SK-N-MC (cell line): Measurements from ENCODE around the gene GSE1.

Experiments used
- DNase-seq: peaks from one replicate; pipeline ENCODE4 v3.0.0-alpha.2; 2011; ENCODE audit warnings: low read depth, low spot score
- H3K27ac ChIP-seq: fragments of 200-600 bp; sonication (generic); 2 replicates; pipeline ENCODE4 v1.5.1; 2016; ENCODE audit warnings: mixed run types
- H3K36me3 ChIP-seq: fragments of 200-600 bp; sonication (generic); 2 replicates; pipeline ENCODE4 v1.6.1; 2017; ENCODE audit warnings: antibody characterized with exemption, low read length, mixed read lengths; ENCODE audit not compliant: insufficient read depth
- H3K4me3 ChIP-seq: fragments of 200-600 bp; sonication (generic); 2 replicates; pipeline ENCODE4 v1.5.1; 2016
- H3K9ac ChIP-seq: fragments of 200-600 bp; sonication (generic); 2 replicates; pipeline ENCODE4 v1.8.0; 2017; ENCODE audit warnings: mixed run types, mixed read lengths; ENCODE audit not compliant: insufficient read length
- H3K9me3 ChIP-seq: fragments of 200-600 bp; sonication (generic); 2 replicates; pipeline ENCODE4 v1.6.1; 2017; ENCODE audit warnings: low read depth, mild to moderate bottlenecking, antibody characterized with exemption, low read length, moderate library complexity, mixed read lengths
- EZH2 ChIP-seq: fragments of 200-600 bp; sonication (generic); IDR thresholded peaks from one replicate; pipeline ENCODE4 v1.6.1; 2017; ENCODE audit warnings: antibody characterized with exemption
- FOXP2 ChIP-seq: optimal IDR thresholded peaks from 2 replicates; pipeline ENCODE3; 2011; ENCODE audit warnings: mild to moderate bottlenecking, moderate library complexity; ENCODE audit not compliant: insufficient read depth; ENCODE audit errors: extremely low read length, control extremely low read depth
- POLR2AphosphoS5 ChIP-seq: IDR thresholded peaks from 2 replicates; pipeline ENCODE4 v1.6.1; 2012; ENCODE audit warnings: mild to moderate bottlenecking, low read depth, low read length, borderline replicate concordance

GSE1 gene

GRCh38 chr16:85628265-85628556 lies 15.1 kb downstream of the GSE1 start:
- DNase-seq: no peak
- Histone ChIP-seq H3K36me3 (no peaks in the 10 kb centered on the region), H3K4me3 (no peak overlapping the region), H3K9ac (no peak overlapping the region), H3K27ac (no peak overlapping the region), H3K9me3 (no peaks in the 10 kb centered on the region)
- TF ChIP-seq POLR2AphosphoS5 (no peak), EZH2 (no peak), FOXP2 (no peak)

GRCh38 chr16:85628645-85629044 lies 15.5 kb downstream of the GSE1 start:
- Histone ChIP-seq H3K27ac (no peak overlapping the region), H3K36me3 (no peaks in the 10 kb centered on the region), H3K9me3 (no peaks in the 10 kb centered on the region), H3K9ac (no peak overlapping the region), H3K4me3 (no peak overlapping the region)
- DNase-seq: no peak
- TF ChIP-seq POLR2AphosphoS5 (no peak), FOXP2 (no peak), EZH2 (no peak)

- Histone ChIP-seq H3K27ac (no peak overlapping the region), H3K4me3 (no peak overlapping the region)
- TF ChIP-seq POLR2AphosphoS5 (no peak), FOXP2 (no peak)
Measured at GRCh38 chr16:85629326-85629725, 16.2 kb downstream of the GSE1 start.

GRCh38 chr16:85629853-85630252 lies 16.7 kb downstream of the GSE1 start:
- Histone ChIP-seq H3K4me3 (no peak overlapping the region), H3K9me3 (no peaks in the 10 kb centered on the region), H3K9ac (no peak overlapping the region), H3K27ac (no peak overlapping the region), H3K36me3 (no peaks in the 10 kb centered on the region)
- TF ChIP-seq POLR2AphosphoS5: no peak
- TF ChIP-seq EZH2: no peak
- DNase-seq: no peak

More at GRCh38 chr16:85629326-85629725, 16.2 kb downstream of the GSE1 start:
- Histone ChIP-seq H3K36me3 (no peaks in the 10 kb centered on the region), H3K9me3 (no peaks in the 10 kb centered on the region), H3K9ac (no peak overlapping the region)
- no peak for DNase-seq

GRCh38 chr16:85631230-85631629 lies 18.1 kb downstream of the GSE1 start:
- no peak overlapping the region for H3K27ac ChIP-seq
- H3K36me3 ChIP-seq: no peaks in the 10 kb centered on the region
- no peak for TF ChIP-seq FOXP2
- no peak for TF ChIP-seq POLR2AphosphoS5
- no peak for TF ChIP-seq EZH2

GRCh38 chr16:85631802-85632393 lies 18.8 kb downstream of the GSE1 start:
- Histone ChIP-seq H3K27ac (no peak overlapping the region), H3K4me3 (no peak overlapping the region), H3K9me3 (no peaks in the 10 kb centered on the region), H3K36me3 (no peaks in the 10 kb centered on the region), H3K9ac (no peak overlapping the region)
- TF ChIP-seq EZH2: no peak
- TF ChIP-seq POLR2AphosphoS5: no peak
- no peak for TF ChIP-seq FOXP2
- no peak for DNase-seq

More at GRCh38 chr16:85631230-85631629, 18.1 kb downstream of the GSE1 start:
- DNase-seq: no peak
- H3K4me3 ChIP-seq: no peak overlapping the region
- H3K9me3 ChIP-seq: no peaks in the 10 kb centered on the region
- H3K9ac ChIP-seq: no peak overlapping the region

GRCh38 chr16:85632709-85633437 lies 19.8 kb downstream of the GSE1 start:
- Histone ChIP-seq H3K4me3 (no peak overlapping the region), H3K9ac (no peak overlapping the region), H3K9me3 (no peaks in the 10 kb centered on the region), H3K36me3 (no peaks in the 10 kb centered on the region), H3K27ac (no peak overlapping the region)
- TF ChIP-seq FOXP2 (no peak), POLR2AphosphoS5 (no peak), EZH2 (no peak)
- no peak for DNase-seq

- no peak for DNase-seq
- TF ChIP-seq EZH2 (no peak), FOXP2 (no peak), POLR2AphosphoS5 (no peak)
- no peaks in the 10 kb centered on the region for H3K9me3 ChIP-seq
- H3K27ac ChIP-seq: no peak overlapping the region
- no peak overlapping the region for H3K9ac ChIP-seq
- no peak overlapping the region for H3K4me3 ChIP-seq
- no peaks in the 10 kb centered on the region for H3K36me3 ChIP-seq
Measured at GRCh38 chr16:85633438-85633743, 20.3 kb downstream of the GSE1 start.

- DNase-seq: no peak
- Histone ChIP-seq H3K9me3 (no peaks in the 10 kb centered on the region), H3K27ac (no peak overlapping the region), H3K4me3 (no peak overlapping the region), H3K36me3 (no peaks in the 10 kb centered on the region), H3K9ac (no peak overlapping the region)
- TF ChIP-seq FOXP2: no peak
Measured at GRCh38 chr16:85633888-85634287, 20.8 kb downstream of the GSE1 start.
